Measurements from ENCODE around the gene WWOX.

The WWOX gene

GRCh38 chr16:78277321-78278055, 178.0 kb downstream of the WWOX start:
- no peak for DNase-seq (ENCODE audit: low read depth in 2 of 2)
- no peak overlapping the region for H3K4me3 ChIP-seq (replicated peaks in 1 of 2; ENCODE audit: low read depth in 2 of 2, low read length in 2 of 2)
- no peak for TF ChIP-seq CTCF (IDR thresholded peaks at IDR 0.05; ENCODE audit: low read depth, low read length)

DNA sequence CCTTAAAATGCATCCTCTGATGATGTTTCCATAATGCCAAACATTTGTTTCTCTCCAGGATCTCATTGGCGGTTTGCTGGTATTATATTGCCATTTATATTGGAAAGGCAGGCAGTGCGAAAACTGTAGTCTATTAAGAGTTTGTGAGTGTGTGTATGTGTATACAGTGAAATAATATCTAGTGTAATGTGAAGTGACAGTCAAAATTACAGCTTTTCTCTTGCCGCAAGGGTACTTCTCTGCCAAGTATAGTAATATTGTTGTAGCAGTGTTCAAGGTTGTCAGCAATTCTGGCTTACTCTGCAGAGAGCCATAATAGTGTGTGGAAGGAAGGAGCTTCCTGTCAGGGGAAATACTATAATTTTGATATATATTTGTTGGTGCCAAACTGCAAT, 178.6 kb downstream of the WWOX start:
- no peak for DNase-seq (ENCODE audit: low read depth in 2 of 2)
- H3K4me3 ChIP-seq (replicated peaks in 1 of 2; ENCODE audit: low read depth in 2 of 2, low read length in 2 of 2) = no peak overlapping the region
- no peak for TF ChIP-seq CTCF (IDR thresholded peaks at IDR 0.05; ENCODE audit: low read depth, low read length)

- no peak for TF ChIP-seq CTCF (IDR thresholded peaks at IDR 0.05; ENCODE audit: low read depth, low read length)
- no peak overlapping the region for H3K4me3 ChIP-seq (replicated peaks in 1 of 2; ENCODE audit: low read depth in 2 of 2, low read length in 2 of 2)
- DNase-seq (ENCODE audit: low read depth in 2 of 2) = no peak
Observed at GRCh38 chr16:78281115-78281514, 181.7 kb downstream of the WWOX start.

GRCh38 chr16:78283548-78284251, 184.2 kb downstream of the WWOX start:
- H3K4me3 ChIP-seq (replicated peaks in 1 of 2; ENCODE audit: low read depth in 2 of 2, low read length in 2 of 2) = no peak overlapping the region
- TF ChIP-seq CTCF (IDR thresholded peaks at IDR 0.05; ENCODE audit: low read depth, low read length) = no peak
- no peak for DNase-seq (ENCODE audit: low read depth in 2 of 2)

DNA sequence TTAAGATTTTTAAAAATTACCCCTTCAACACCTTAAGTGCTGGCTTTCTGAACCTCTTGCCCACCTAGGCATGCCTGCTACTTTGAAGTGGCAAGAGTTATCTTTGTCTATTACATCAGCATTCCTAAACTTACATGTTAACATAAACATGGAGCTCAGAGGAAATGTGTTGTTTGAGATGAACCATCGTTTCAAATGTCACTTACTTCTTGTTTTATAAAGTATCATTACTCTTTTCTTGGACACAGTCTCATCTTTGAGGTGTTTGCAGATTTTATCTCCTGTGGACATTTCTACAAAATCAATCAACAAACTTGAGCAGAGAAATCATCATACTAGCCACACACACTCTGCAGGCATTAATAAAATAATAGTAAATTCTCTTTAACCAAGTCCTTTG, 184.9 kb downstream of the WWOX start:
- no peak overlapping the region for H3K4me3 ChIP-seq (replicated peaks in 1 of 2; ENCODE audit: low read depth in 2 of 2, low read length in 2 of 2)
- no peak for TF ChIP-seq CTCF (IDR thresholded peaks at IDR 0.05; ENCODE audit: low read depth, low read length)
- no peak for DNase-seq (ENCODE audit: low read depth in 2 of 2)

GRCh38 chr16:78284957-78285434, 185.5 kb downstream of the WWOX start:
- H3K4me3 ChIP-seq (replicated peaks in 1 of 2; ENCODE audit: low read depth in 2 of 2, low read length in 2 of 2) = no peak overlapping the region
- TF ChIP-seq CTCF (IDR thresholded peaks at IDR 0.05; ENCODE audit: low read depth, low read length) = no peak
- no peak for DNase-seq (ENCODE audit: low read depth in 2 of 2)
